ENCODE results near the gene STUM.

STUM gene

DNA sequence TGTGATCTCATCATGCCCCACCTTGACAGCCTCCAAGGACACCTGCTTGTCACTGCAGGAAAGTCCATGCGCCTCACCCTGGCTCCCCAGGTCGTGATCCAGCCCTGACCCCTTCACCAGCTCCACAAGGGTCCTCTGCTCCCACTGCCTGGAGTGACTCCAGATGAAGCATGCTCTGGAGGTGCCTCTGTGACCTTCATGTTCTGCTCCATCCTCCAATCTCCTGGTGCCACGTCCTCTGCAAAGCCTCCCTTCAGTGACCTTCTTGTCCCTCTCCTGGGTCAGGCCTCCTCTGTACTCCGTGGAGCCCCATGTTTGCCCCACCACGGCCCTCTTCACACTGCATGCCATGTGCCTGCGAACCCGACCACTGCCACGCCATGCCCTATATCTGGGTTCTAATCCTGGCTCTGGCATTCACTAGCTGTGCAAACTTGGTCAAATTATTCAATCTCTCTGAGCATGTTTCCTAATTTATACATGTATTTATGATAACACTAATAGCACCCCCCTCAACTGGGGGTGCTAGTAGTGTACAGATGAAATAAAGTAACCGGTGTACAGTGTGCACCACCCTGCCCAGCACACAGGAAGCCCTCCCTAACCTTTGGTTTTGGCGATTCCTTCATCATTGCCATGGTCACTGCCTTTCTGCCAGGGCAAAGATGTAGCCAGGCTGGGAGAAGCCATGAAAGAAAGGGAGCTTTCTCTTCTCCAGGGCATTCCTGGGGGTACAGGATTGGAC, 77.4 kb downstream of the STUM start:
- no peak for DNase-seq (ENCODE audit: low read depth in 2 of 2)

DNA sequence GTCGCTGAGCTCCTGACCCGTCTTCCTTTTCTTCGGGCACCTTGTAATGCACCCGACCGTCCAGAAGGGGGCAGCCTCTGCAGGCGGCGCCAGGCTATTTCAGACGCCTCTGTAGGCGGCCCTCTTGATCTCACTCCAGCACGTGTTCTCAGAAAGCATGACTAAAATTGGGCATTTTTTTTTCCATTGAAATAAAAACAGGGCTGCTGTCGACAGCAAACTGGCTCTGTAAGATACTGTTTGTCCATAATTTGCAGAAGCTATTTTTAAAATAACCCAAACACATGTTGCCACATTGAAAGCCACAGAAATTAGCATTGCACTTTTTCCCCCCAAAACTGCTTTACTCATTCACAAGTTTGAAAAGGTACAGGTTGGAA, 78.0 kb downstream of the STUM start:
- DNase-seq (ENCODE audit: low read depth in 2 of 2): peak; percentile 74 to 83

DNA sequence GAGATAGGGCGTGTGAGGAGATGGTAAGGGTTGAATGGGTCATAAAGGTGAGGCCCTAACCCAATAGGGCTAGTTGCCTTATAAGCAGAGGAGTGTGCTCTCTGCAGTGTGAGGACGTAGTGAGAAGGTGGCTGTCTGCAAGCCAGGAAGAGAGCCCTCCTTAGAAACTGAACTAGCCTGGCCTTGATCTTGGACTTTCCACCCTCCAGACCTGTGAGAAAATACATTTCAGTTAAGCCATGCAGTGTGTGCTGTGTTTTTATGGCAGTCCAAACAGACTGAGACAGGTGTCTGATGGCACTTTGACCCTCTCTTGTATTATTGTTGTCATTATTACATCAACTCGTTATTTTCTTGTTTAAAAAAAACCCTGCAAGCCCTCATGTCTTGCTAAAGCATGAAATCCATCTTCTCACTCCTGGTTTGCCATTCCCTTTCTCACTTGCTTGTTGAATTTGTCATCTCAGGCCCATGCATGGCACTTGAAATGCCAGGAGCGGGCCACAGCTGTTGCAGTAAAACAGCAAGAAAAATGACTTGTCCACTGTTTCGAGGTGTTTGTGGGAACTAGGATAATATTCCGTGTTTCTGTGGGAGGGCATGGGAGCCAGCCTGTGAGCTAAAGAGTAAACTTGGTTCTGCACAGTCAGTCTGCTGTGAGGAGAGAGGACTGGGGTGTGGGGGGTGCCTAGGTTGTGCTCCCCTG, 78.6 kb downstream of the STUM start:
- no peak for DNase-seq (ENCODE audit: low read depth in 2 of 2)

DNA sequence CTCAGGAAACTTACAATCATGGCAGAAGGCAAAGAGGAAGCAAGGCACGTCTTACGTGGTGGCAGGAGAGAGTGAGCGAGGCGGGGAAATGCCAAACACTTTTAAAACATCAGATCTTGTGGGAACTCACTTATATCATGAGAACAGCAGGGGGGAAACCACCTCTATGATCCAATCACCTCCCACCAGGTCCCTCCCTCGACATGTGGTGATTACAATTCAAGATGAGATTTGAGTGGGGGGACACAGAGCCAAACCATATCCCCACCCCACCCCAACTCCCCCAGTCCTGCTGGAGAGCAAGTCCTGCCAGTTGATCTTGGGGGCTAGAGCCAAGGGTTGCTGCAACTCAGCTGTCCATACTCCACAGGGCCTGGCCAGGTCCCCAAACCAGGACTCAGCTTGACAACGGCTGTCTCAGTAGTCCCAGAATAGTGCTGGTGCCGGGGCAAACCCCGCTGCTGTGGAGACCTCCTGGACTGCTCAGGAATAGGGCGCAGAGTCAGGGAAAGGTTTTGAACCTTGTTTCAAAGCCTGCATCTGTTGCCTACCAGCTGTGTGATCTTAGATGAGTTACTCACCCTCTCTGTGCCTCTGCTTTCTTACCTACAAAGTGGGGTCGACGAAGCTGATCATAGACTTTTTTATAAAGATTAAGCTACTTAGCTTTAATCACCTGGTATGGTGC, 79.5 kb downstream of the STUM start:
- no peak for DNase-seq (ENCODE audit: low read depth in 2 of 2)

DNA sequence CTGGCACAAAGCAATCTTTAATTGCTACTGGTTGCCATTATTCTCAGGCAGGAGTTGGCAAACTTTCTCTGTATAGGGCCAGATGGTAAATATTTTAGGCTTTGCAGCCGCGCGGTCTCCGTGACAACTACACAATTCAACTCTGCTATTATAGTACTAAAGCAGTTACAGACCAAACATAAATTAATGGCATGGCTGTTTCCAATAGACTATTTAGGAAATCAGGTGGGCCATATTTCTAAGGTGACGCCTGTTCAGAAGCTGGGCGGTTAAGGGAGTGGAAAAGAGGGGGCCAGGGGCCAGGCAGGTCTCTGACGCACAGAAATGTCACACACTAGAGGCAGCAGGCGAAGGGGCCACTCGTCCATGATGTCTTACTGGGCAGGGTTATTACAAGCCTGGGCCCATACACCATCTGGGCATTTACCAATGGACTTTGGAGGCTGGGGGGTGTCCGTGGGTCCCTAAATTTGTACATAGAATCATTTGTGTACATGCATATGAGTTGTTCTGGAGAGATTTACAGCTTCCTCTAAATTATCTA, 80.1 kb downstream of the STUM start:
- no peak for DNase-seq (ENCODE audit: low read depth in 2 of 2)

DNA sequence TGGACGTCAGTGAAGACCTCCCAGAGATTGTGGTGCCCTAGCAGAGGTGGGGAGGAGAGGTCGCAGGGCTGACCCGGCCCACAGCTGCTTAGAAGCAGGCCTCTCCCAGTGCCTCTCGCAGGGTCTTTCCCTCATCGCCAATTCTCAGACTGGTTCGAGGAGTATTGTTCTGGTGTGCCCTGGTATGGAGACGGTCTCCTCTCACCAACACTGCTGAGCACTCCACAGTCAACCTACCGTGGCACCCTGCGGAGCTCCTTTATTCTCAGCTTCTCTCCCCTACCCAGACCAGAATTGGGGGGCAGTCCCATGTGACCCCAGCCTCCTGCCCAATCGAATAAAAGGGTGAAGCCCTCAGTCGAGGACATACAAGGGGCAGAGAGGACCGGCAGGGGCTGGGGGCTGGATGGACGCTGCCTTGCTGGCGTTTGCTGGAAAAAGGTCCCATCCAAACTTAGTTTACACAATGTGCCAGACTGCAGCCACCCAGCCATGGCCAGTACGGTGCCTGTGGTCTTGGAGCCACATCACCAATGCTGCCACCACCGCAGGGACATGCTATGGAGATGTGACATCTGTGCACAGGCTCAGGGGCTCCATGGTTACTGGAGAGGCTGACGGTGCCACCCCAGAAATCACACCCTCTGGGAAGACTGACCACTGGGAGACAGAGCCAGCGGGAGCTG, 80.8 kb downstream of the STUM start:
- DNase-seq (ENCODE audit: low read depth in 2 of 2): no peak

DNA sequence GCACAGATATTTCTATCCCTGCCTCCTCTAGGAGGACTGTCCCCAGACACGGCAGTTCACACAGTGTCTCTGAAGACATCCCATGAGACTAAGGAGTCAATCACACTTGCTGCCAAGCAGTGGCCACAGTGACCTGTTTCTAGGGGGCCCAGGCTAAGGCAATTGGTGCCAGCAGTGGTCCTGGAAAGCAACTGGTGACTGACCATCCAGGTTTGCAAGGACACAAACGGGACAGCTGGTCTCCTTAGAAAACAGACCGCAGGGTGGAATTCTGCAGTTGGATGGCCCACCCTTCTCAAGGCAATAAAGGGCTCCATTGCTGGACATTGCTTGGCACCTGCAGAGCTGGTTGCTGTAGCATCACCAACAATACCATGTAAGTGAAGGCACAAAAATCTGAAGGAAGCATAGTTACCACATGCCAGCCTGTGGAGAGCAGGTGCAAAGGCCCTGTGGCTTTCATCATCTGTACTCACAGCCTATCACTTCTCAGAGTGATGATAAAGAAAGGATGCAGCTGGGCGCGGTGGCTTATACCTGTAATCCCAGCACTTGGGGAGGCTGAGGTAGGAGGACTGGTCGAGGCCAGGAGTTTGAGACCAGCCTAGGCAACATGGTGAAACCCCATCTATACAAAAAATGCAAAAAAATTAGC, 81.5 kb downstream of the STUM start:
- DNase-seq (ENCODE audit: low read depth in 2 of 2): no peak

DNA sequence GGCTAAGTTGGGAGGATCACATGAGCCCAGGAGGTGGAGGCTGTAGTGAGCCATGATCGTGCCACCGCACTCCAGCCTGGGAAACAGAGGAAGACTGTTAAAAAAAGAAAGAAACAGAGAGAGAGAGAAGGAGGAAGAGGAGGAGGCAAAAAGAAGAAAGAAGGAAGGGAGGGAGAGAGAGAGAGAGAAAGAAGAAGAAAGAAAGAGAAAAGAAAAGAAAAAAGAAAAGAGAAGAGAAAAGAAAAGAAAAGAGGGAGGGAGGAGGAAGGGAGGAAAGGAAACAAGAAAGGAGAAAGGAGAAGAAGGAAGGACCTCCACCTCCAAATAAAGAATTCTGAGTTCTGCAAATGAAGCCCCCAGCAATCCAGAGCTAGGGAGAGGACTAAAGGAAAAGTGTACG, 82.0 kb downstream of the STUM start:
- DNase-seq (ENCODE audit: low read depth in 2 of 2): no peak

DNA sequence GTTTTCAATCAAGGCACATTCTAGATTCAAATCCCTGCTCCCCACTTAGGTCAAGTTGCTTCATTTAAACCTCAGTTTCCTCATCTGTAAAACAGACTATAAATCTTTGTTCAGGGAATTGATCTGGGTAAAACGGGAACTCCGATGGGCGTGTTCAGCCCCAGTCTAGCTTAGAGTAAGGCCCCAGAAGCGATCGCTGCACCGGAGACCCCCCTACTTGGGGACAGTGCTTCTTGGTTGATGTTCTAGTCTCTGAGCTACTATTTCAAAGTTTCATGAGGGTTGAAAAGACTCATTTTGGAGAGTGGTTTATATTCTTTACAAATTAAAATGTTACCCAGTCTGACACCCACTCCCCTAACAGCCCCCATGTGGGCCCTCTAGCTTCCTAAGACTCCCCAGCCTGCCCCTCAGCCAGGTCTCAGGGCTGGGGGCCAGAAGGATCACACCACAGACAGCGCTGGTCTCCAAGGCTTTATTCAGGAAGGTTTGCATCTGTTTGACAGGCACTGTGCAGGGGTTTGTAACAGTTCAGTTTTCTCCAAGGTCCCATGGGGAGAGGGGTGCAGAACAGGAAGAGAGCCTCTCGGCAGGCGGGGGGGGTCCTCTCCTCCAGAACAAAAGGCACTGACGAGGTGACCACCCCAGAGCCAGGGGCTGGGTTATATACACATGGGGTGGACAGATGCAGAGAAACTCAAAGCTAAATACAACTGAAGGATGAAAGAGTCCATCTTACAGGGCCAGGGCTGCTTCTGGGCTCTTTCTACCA, 82.9 kb downstream of the STUM start:
- no peak for DNase-seq (ENCODE audit: low read depth in 2 of 2)

DNA sequence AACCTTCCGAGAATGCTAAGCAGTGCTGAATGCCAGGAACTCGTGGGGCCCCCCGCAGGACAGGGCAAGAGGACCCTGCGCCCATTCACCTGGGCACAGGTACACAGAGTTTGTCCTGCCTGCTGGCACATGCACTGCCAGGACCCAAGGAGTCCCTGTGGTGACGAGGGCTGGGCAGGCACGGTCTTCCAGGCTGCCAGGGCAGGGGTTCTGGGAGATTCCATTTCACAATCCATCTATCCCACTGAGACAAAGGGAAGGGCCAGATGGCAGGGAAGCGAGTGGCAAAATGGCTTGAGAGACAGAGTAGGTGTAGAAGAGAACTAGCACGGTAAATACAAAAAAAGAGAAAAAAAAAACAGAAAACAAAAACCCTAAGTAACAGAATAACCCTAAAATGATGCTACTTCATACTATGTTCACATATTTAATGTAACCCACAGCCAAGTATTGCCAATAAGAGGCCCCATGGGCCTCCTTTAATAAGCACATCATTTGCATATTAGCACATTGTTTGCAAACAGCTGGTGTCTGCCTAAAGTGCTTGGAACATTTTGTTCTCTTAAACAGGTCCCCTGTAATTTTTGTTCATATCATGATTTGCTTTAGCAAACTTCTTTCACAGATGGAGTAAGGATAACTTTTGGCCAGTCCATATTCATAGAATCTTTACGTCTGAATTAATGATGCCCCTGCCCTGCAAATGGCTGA, 83.8 kb downstream of the STUM start:
- DNase-seq (ENCODE audit: low read depth in 2 of 2): no peak

DNA sequence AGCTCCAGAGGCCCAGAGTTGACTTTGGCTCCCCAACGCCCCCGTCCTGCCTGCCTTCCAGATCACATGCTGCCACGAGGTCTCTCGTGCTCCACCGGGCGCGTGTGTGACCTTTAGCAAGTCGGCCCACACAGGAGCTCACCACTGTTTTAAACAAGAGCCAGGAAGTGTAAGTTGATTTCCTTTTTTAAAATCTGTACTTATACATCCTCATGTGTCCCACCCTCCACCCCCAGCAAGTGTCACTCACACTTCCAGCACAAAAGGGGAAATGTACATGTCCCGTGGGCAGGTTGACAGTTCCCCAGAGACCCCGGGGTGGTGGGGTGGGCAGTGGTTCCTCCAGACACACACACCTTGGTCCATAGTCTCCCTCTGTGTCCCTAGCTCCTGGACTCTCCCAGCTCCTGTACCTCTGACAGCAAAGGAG, 84.4 kb downstream of the STUM start:
- DNase-seq (ENCODE audit: low read depth in 2 of 2): peak in 1 of 2 donors; percentile 47

DNA sequence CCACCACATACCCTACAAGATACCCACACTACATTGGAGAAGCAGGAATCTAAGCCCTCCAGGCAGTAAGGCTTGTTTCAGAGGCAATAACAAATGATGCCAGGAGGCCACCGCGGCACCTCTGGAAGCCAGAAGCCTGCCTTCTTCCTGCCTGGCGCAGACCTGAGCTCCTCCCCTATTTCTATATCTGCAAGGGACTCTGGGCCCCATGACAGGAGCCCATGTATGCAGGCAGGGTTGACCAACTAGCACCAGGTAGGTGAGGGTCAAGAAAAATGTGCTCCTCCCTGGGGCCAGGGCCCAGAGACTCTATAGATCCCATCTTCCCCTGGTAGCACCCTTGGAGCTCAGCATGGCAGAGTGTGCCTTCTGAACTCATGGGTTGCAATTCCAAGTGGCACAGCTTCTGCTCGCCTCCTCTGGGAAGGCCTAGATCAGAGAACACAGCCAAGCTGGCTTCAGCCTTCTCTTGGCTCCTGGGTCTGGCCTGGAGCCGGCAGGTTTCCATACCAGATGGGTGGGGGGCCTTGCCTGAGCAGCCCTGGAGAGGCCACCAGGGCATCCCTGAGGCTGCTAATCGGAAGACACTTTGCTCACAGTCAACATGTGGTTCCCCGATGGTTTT, 85.1 kb downstream of the STUM start:
- no peak for DNase-seq (ENCODE audit: low read depth in 2 of 2)

DNA sequence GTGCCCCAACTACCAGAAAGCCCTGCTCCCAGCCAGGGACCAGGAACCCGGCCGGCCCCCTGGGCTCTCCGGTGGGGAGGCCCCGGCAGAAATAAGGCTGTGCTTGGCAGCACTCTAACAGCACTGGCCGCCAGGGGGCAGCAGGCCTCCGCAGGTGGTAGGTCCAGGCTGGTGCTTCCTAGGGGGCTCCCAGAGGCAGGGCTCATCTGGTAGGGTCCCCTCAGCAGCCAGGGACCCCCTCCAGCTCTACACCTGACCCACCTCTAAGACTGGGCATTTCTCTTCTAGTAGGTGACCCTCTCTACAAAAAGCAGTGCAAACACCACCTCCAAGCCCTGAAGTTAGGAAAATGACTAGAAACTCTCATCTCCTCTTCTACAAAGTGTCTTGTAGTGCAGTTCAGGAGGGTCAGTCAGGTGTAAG, 85.6 kb downstream of the STUM start:
- peak; percentile 68 to 74 for DNase-seq (ENCODE audit: low read depth in 2 of 2)

DNA sequence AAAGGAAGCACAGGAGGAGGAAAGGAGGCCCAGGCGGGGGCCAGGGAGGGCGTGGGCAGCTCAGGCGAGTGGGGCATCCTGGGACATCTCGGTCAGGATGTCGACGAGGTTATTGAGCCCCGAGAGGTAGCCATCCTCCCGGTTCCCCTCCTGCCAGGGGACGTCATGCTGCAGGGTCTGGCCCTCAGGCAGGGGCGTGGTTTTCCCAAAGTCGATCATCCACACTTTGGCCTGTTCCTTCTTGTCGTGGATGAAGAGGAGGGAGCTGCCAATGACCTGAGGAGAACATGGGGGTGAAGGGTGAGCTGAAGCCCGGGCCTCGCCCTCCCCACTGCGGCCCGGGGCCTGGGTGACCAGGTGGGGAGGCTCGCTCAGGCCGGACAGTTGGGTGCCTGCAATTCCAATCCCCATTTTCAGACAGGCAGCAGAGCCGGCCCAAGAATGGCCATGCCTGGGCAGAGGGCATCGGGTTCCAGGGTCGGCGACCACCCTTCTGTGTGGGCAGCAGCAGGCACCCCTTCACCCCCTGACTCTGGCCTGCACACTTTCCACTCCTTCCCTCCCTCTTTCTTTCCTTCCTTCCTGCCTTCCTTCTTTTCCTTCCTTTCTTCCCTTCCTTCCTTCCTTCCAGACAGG, 86.2 kb downstream of the STUM start:
- DNase-seq (ENCODE audit: low read depth in 2 of 2): no peak

DNA sequence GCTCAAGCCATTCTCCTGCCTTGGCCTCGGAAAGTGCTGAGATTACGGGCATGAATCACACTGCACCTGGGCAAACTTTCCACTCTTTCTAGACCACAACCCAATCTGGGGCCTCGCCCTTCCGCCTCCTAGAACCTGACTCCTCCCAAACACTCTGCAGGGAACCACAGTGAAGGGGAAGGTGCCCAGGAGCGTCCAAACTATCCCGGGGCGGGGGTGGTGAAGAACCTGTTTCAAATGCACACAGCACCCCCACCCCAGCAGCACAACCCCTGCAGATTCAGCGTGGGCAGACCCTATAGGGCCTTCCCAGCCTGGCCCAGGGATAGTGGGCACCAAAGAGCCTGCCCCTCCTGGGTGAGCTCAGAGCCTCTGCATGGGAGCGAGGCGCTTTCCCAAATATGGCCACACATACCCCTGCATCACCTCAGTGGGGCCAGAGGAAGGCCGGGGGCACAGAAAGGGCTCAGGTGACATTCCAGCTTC, 86.9 kb downstream of the STUM start:
- DNase-seq (ENCODE audit: low read depth in 2 of 2): no peak

DNA sequence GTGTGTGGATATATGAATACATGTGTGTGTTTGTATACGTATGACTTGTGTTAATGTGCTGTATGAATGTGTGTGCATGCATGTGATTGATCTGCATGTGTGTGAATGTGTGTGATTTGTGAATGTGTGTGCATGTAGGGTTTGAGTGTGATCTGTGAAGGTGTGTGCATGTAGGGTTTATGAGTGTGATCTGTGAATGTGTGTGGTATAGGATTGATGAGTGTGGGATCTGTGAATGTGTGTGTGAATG, 88.2 kb downstream of the STUM start:
- DNase-seq (ENCODE audit: low read depth in 2 of 2): no peak

DNA sequence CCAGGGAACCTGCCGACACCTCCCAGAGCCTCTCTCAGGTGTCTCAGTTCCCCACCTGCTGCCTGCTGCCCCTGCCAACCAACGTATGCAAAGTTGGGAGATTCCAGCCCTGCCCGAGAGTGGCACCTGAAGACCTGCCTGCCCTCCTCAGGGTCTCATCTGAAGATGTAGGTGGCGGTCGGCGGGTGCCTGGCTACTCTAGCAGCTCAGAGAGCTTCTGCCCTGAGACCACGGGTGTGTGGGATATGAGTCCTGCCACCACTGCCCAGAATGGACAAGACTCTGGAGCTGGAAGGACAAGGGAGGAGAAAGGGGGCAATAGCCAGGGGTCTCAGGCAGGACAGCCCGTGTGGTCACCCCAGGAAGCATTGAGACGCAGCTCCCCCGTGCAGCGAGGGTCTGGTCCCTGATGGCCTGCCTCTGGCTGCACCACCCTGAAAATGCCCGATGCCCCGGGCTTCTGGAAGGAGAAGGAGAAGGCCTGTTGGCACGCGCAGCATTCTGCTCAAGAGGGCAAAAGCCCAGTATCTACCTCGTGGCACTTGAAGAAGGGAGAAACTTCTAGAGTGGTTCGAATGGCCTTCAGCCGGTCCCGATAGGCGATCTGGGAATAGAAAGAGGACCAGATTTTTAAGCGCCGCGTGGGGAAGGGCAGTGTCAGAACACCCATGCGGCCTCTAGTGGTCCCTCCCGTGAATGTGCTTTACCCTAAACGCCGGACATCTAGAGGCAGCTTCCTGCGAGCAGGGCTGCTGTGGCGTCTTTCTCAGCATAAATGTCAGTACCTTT, 88.8 kb downstream of the STUM start:
- no peak for DNase-seq (ENCODE audit: low read depth in 2 of 2)

DNA sequence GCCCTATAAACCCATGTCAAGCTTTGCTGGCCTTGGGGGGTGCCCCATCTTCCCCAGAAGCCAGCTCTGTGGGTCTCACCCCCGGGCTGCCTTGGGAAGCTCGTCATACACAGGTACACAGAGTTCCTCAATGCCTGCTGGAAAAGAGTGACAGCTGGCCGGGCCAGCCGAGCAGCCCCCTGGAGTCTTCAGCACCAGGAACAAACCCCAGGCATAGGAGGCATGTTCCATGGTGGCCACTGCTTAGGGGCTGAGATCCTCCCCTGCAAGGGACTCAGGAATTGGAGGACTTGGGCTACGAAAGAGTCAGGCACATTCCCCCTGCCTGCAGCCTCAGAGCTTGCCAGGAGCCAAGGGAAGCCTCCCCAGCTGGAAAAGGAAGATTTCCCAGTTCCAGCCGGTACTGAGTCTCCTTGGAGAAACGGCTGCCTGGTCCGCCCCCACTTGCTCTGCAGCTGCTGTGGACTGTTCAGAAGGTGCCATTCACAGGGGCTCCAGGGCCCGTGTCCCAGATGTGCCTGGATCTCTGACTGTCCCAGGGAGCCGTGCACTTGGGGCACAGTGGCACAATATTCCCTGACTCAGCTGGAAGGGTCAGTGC, 89.5 kb downstream of the STUM start:
- DNase-seq (ENCODE audit: low read depth in 2 of 2): no peak

Measured in stimulated activated CD4-positive, alpha-beta T cell treated with anti-CD3 and anti-CD28 coated beads, Interleukin-15, amount 100 ng/mL, for 48 hours (primary cell).